Esophagus muscularis mucosa (tissue), 4 donors: Measurements from ENCODE around the gene PRDM5. TPM values are rescaled to one million over a fixed set of nuclear protein-coding genes. Genes with fewer than 3 reads are reported as not detected.

Experiments
- DNase-seq: peaks from one replicate; pipeline ENCODE4 v3.0.0-alpha.2; 2017; ENCODE audit errors: extremely low spot score
- H3K27ac ChIP-seq, 4 donors: fragments of 200-600 bp; sonication (generic); replicated peaks in 1 of 4; 1 replicate in 3 of 4; 2 replicates in 1 of 4; pipeline ENCODE4 v1.5.1; 2016 to 2019; ENCODE audit warnings: mild to moderate bottlenecking in 1 of 4
- H3K27me3 ChIP-seq, 4 donors: fragments of 200-600 bp; sonication (generic); one replicate each; pipeline versions ENCODE4 v1.5.1 to v1.6.0; 2016 to 2019
- H3K36me3 ChIP-seq, 4 donors: fragments of 200-600 bp; sonication (generic); one replicate each; pipeline ENCODE4 v1.5.1; 2016 to 2019
- H3K4me1 ChIP-seq, 4 donors: fragments of 200-600 bp; sonication (generic); one replicate each; pipeline ENCODE4 v1.5.1; 2016 to 2019
- H3K4me3 ChIP-seq, 4 donors: fragments of 200-600 bp; sonication (generic); 1 replicate in 2 of 4; 2 replicates in 2 of 4; pipeline ENCODE4 v1.5.1; 2016 to 2019; ENCODE audit warnings: mild to moderate bottlenecking in 4 of 4, moderate library complexity in 1 of 4
- H3K9me3 ChIP-seq, 4 donors: fragments of 200-600 bp; sonication (generic); 1 replicate in 3 of 4; 2 replicates in 1 of 4; pipeline ENCODE4 v1.5.1; 2016 to 2019
- EP300 ChIP-seq: sonication (generic); formaldehyde crosslinking; IDR thresholded peaks from one replicate; pipeline ENCODE4 v1.6.1; 2017; ENCODE audit warnings: antibody characterized with exemption
- POLR2A ChIP-seq: fragments of 450-650 bp; IDR thresholded peaks from one replicate; pipeline ENCODE4 v1.6.1; 2017; ENCODE audit warnings: antibody characterized with exemption, moderate library complexity, mild to moderate bottlenecking, low read depth
- POLR2AphosphoS5 ChIP-seq, 2 donors: sonication (generic); formaldehyde crosslinking; IDR thresholded peaks; one replicate each; pipeline ENCODE4 v1.6.1; 2017; ENCODE audit warnings: antibody characterized with exemption in 2 of 2
- WGBS: methylation state at CpG from one replicate; pipeline ENCODE4 v1.1.5; 2018; 5-methylcytosine and 5-hydroxymethylcytosine counted together
- intact Hi-C: fragments of 100-400 bp; cut with DNase I; formaldehyde crosslinking; loops from one replicate; pipeline ENCODE4 v1.15.1; 2023
- total RNA-seq, 4 donors: library from RNA; depleted of rRNA; stranded (reverse); fragments of >200 nt; gene quantifications; one replicate each; pipeline versions ENCODE4 v1.1.0 to v1.2.1, GENCODE V29; 2016
- TF ChIP-seq, protein P1 (sequence below), 3 experiments: fragments of 200-600 bp in 2 of 3; fragments of 450-650 bp in 1 of 3; sonication (generic) in 2 of 3; IDR thresholded peaks; one replicate each; pipeline ENCODE4 v1.5.1; 2017 to 2019; ENCODE audit warnings: antibody characterized with exemption in 3 of 3, mild to moderate bottlenecking in 2 of 3, moderate library complexity in 1 of 3

Gene PRDM5
- total RNA-seq, 4 donors from 2014 or later = 10.8 to 17.0 (median 15.4) TPM

DNA sequence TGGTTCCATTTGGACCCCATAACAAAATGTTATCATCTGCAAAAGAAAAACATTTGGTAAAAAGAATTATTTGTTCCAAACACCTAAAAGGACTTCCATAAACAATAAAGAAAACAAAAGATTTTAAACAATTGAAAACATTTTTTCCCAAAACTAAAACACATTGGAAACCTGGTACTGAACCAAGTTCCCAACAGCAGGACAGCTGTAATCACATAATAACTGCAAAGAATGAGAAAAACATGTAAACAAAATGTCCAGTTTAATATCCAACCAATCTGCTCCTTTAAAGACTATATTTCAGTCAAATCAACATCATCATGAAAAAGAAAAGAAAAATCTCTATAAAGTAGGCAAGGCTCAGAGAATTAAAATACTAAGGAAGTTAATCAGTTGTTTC is 36.3 kb downstream of the PRDM5 start:
- no peaks in the 10 kb centered on the region for H3K4me1 ChIP-seq
- no peaks in the 10 kb centered on the region for H3K27me3 ChIP-seq
- no peak for DNase-seq
- H3K4me3 ChIP-seq = no peak overlapping the region
- intact Hi-C loops = no loop called here
- no peaks in the 10 kb centered on the region for H3K36me3 ChIP-seq
- H3K27ac ChIP-seq = no peak overlapping the region
- peaks cover 0 to 13% (median 0%) of the 10 kb centered on the region in 4 donors for H3K9me3 ChIP-seq
- no peak for TF ChIP-seq POLR2A
- no peak for TF ChIP-seq POLR2AphosphoS5 (IDR thresholded peaks at IDR 0.05)
- TF ChIP-seq EP300 = no peak
- TF ChIP-seq, protein P1, sequence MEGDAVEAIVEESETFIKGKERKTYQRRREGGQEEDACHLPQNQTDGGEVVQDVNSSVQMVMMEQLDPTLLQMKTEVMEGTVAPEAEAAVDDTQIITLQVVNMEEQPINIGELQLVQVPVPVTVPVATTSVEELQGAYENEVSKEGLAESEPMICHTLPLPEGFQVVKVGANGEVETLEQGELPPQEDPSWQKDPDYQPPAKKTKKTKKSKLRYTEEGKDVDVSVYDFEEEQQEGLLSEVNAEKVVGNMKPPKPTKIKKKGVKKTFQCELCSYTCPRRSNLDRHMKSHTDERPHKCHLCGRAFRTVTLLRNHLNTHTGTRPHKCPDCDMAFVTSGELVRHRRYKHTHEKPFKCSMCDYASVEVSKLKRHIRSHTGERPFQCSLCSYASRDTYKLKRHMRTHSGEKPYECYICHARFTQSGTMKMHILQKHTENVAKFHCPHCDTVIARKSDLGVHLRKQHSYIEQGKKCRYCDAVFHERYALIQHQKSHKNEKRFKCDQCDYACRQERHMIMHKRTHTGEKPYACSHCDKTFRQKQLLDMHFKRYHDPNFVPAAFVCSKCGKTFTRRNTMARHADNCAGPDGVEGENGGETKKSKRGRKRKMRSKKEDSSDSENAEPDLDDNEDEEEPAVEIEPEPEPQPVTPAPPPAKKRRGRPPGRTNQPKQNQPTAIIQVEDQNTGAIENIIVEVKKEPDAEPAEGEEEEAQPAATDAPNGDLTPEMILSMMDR (IDR thresholded peaks at IDR 0.05) = no peak

DNA sequence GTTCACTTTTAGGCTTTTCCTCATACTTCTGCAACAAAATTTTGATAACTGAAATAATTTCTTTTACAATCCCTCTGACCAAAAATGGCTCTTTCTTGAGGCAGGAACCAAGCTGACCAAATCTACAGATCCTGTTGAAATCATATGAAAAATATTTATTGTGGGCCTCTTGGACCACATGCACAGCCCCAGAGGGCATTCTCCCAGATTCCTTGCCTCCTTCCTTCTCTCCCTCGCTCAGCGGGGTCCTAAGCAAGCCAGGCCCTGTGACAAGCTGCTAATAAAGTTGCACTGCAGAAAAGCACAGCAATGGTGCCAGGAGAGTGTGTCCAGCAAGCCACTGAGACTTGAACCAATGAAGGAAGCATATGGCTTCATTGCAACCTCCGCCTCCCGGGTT is 40.7 kb downstream of the PRDM5 start:
- H3K4me1 ChIP-seq = no peaks in the 10 kb centered on the region
- H3K27ac ChIP-seq = no peak overlapping the region
- WGBS = 95% methylated on average over 4 of the region's 4 CpGs
- H3K9me3 ChIP-seq = peaks cover 0 to 19% (median 0%) of the 10 kb centered on the region in 4 donors
- no peaks in the 10 kb centered on the region for H3K36me3 ChIP-seq
- no peaks in the 10 kb centered on the region for H3K27me3 ChIP-seq
- DNase-seq = no peak
- intact Hi-C loops = no loop called here
- TF ChIP-seq POLR2A = no peak
- TF ChIP-seq EP300 = no peak
- TF ChIP-seq, protein P1 (IDR thresholded peaks at IDR 0.05) = no peak
- no peak for TF ChIP-seq POLR2AphosphoS5 (IDR thresholded peaks at IDR 0.05)
- H3K4me3 ChIP-seq = no peak overlapping the region

DNA sequence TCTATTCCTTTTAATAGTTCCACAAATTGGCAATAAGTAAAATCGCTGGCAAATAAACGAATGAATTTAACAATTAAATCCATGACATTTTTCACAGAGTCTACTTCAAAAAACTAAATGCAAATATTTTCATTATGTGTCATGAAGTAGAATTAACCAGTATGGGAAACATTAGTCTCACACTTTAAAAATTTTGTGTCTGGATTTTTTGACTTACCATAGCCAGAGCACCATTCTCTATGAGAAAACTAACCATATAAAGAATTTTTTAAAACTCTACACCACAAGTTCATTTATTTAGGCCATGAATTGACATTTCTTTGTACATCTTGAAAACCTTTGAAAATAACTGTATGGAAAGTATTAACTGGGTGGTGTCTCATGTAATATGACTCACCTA is 41.2 kb downstream of the PRDM5 start:
- no peaks in the 10 kb centered on the region for H3K4me1 ChIP-seq
- no peak overlapping the region for H3K27ac ChIP-seq
- peaks cover 0 to 19% (median 0%) of the 10 kb centered on the region in 4 donors for H3K9me3 ChIP-seq
- H3K36me3 ChIP-seq = no peaks in the 10 kb centered on the region
- TF ChIP-seq POLR2A (no peak), EP300 (no peak), POLR2AphosphoS5 (IDR thresholded peaks at IDR 0.05) (no peak)
- TF ChIP-seq, protein P1 (IDR thresholded peaks at IDR 0.05) = no peak
- intact Hi-C loops = no loop called here
- no peaks in the 10 kb centered on the region for H3K27me3 ChIP-seq
- no peak overlapping the region for H3K4me3 ChIP-seq
- no peak for DNase-seq
- 95% methylated on average over 2 of the region's 2 CpGs for whole genome bisulfite sequencing

DNA sequence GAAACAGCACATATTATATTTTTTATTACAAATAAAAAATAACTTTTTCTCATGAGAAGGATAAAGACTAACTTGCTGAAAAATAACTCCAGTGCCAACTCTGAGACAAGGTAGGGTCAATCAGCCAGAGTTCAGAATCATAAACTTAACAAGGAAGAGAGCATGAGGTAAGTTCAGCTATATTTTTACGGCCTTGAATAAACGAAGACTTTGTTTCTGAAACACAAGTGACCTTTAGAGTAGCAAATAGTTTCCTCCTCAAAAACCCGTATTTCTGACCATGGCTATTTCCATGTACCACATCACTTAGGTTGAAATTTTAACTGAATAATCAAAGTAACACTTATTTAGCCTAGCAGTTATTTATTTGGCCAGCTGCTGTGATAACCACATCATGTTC is 45.5 kb downstream of the PRDM5 start:
- Histone ChIP-seq H3K36me3 (no peaks in the 10 kb centered on the region), H3K4me3 (no peak overlapping the region), H3K9me3 (peaks cover 0 to 19% (median 0%) of the 10 kb centered on the region in 4 donors), H3K27ac (no peak overlapping the region), H3K4me1 (peaks cover 0 to 12% (median 4%) of the 10 kb centered on the region in 4 donors), H3K27me3 (no peaks in the 10 kb centered on the region)
- no peak for DNase-seq
- intact Hi-C loops = no loop called here
- no peak for TF ChIP-seq POLR2A
- TF ChIP-seq, protein P1 (IDR thresholded peaks at IDR 0.05) = no peak
- no peak for TF ChIP-seq POLR2AphosphoS5 (IDR thresholded peaks at IDR 0.05)
- TF ChIP-seq EP300 = no peak
- WGBS = 78% methylated on average over 3 of the region's 3 CpGs
